GM03348 (cell line): ENCODE results near the gene MINDY4.

Experiments used
- DNase-seq: peaks from one replicate; pipeline ENCODE4 v3.0.0; 2012; ENCODE audit warnings: low spot score

MINDY4 gene

DNA sequence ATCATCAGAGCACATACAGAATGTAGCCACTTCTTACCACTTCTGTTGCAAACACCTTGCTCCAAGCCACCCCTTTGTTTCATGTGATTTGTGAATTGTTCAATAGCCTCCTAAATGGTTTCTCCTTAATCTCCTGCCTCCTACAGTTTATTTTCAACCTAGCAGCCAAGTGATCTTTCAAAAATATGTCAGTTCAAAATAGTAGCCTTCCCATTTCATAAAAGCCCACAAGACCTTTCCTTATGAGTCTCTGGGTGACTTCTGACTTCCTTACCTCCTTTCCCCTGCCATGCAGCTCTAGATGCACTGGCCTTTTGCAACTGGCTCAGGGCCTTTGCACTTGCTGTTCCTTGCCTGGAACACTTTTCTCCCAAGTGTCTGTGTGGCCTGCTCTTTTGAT, 4.8 kb downstream of the MINDY4 start:
- DNase-seq, result no peak

DNA sequence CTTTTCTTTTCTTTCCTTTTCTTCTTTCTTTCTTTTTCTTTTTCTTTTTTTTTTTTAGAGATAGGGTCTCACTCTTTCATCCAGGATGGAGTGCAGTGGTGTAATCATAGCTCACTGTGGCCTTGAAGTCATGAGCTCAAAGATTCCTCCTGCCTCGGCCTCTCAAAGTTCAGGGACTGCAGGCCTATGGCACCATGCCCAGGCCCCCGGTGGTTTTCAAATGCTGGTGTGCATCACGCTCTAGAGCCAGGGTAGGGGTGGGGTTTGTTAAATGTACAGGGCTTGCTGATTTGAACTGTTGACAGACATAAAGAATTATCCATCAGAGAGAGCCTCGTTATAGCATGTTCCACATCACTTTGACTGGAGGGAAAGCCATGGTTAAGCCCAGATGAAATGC, 5.8 kb downstream of the MINDY4 start:
- DNase-seq, result no peak

DNA sequence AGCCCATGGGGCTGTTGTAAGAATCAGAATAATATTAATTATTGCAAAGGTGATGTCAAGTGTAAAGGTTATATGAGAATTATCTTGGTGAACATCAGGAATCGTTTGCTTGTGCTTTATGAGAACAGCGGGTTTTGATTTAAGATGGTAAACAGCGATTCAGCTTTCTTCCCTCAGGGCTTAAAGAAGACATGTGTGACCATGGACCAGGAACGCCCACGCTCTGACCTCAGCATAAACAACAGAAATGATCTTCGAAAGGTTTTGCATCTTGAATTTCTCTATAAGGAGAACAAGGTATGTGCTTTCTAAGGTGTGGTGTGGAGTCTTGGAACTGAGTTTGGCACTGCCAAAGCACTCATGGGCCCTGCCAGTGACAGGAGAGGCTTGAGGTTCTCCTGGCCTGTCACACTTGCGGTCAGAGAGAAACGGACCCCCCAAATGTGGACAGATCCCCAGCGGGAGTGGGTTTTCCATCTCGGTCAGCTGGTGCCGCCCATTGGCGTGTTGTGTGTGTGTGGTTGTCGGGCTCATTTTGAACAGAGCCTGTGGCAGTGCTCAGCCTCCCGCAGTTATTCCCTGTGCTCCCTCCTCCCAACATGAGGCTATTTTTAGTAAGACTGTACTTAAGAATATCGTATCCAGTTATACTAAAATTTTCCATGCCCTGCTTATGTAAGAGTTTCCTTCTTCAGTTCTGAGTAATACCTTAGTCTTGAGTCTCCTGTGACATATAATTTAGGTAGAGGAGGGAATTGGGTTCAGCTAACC, 7.2 kb downstream of the MINDY4 start:
- no peak for DNase-seq

DNA sequence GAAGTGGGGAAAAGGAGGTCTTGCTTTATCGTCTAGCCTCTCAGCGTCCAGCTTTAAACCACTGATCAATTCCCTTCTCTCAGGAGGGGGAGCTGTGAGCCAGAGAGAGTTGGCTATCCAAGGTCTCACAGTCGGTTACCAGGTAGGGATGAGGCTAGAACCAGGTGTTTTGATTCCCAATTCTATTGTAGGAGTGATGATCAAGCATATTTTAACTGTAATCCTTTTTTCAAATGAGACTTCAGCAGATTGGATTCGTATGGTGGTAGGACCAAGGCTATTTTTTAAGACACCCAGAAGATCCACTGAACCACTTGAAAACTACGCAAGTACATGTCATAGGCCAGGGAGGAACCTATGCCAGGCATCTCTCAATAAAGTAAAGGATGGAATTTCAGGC, 8.4 kb downstream of the MINDY4 start:
- no peak for DNase-seq

- no peak for DNase-seq
Observed at GRCh38 chr7:30780941-30781340, 9.7 kb downstream of the MINDY4 start.

GRCh38 chr7:30782690-30783089, 11.5 kb downstream of the MINDY4 start:
- no peak for DNase-seq

- DNase-seq, result no peak
Observed at GRCh38 chr7:30785786-30786185, 14.6 kb downstream of the MINDY4 start.

DNA sequence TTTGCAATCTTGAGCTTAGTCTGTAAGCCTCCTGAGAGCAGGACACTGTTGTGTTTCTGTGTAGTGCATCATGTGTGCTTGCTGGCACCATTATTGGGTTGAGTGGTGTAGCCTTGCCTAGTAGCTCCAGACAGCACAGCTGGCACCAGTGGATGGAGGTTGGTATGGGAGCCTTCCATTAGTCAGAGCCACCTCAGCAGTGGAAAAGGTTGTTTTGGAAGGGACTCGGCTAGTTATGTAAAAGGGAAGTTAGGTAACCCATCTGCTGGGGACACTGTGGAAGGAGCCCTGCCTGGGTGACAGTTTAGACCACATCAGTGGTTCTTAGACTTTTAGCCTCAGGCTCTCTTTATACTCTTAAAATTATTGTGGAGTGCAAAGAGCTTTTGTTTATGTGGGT, 16.3 kb downstream of the MINDY4 start:
- DNase-seq, result no peak

DNA sequence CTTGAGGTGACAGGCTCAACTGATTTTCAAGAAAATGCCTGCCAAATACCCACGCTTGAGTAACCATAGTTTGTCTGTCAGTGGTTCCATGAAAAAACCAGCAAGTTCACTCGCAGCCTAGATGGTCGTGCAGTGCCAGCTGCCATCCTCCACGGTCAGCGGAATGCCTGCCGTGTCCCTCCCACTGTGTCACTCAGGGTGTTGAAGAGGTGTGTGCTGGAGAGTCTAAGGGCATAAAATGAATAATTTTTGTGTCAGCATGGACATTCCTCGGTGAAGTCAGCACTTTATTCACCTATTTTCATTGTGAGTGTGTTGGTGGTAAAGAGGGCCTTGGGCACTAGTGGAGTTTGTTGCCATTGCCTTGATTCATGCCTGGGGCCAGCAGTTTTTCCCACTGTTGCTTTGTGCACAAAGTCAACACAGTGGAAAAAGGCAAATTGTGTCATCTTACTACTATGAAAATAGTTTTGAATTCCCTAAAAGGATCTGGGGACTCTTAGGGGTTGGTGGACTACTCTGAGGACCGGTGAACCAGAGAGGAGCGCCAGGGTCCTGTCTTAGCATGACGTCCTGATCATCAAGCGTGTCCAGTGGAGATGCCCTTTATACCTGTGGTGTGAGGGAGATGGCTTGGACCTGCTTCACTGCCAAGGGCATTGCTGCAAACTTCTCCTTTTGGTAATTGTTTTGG, 17.6 kb downstream of the MINDY4 start:
- no peak for DNase-seq

DNA sequence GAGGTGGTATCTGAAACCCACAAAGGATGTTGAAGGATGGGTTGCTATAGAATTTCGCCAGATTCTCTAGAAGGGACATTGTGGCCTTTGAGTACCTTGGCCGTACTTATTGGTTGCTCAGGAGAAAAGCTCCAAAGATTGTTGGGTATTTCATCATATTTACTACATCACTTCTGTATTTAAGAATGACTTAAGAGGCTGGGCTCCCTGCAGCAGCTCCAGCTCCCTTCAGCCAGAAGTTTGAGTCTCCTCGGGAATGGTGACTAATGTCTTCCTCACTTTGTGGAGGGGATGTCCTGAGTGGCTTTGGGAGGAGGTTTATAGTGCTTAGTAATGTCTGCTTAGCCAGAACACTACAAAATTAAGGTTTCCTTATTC, 18.1 kb downstream of the MINDY4 start:
- peak; percentile 87 for DNase-seq

GRCh38 chr7:30790356-30790755, 19.1 kb downstream of the MINDY4 start:
- no peak for DNase-seq

DNA sequence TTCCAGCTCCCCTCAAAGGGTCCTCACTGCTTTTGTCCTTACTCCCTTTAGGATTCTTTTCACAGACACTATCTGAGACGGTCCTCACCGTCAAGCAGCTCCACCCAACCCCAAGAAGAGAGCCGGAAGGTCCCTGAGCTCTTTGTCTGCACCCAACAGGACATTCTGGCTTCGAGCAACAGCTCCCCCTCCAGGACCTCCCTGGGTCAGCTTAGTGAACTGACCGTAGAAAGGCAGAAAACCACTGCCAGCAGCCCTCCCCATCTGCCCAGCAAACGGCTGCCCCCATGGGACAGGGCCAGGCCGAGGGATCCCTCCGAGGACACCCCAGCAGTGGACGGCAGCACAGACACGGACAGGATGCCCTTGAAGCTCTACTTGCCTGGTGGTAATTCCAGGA, 19.9 kb downstream of the MINDY4 start:
- no peak for DNase-seq

DNA sequence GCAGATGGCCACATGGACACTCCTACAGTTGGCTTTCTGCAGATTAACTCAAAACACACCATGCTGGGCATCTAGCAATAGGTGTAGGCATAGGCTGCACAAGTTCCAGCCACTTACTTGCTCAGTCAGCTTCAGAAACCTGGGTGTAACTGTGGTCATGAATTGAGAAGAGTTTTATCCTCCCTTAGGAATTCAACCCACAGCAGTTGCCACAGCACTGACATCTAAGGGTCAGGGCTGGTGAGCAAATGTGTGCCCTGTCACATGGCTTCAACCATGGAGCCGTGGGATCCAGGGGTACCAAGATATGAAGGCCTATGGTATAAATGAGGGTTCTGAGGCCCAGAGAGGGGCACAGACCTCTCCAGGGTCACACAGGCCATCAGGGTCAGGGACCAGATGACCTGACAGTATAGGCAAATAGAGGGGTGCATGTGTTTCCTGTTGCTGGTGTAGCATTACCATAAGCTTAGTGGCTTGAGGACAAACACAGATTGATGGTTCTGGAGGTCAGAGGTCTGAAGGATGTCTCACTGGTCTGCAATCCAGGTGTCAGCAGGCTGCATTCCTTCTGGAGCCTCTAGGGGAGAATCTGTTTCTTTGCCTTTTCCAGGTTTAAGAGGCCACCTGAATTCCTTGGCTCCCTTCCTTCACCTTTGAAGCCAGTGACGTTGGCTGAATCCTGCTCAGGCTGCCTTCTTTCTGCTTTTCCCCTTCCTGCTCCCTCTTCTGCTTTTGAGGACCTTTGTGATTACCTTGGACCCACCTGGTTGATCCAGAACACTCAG, 24.1 kb downstream of the MINDY4 start:
- DNase-seq, result no peak

- DNase-seq, result peak; percentile 52
Observed at GRCh38 chr7:30796105-30796869, 25.1 kb downstream of the MINDY4 start.

- no peak for DNase-seq
Observed at GRCh38 chr7:30797176-30798040, 26.2 kb downstream of the MINDY4 start.

- peak; percentile 80 for DNase-seq
Observed at GRCh38 chr7:30799206-30799975, 28.2 kb downstream of the MINDY4 start.

GRCh38 chr7:30799976-30800661, 28.9 kb downstream of the MINDY4 start:
- no peak for DNase-seq

GRCh38 chr7:30800785-30801252, 29.6 kb downstream of the MINDY4 start:
- DNase-seq, result peak; percentile 85

- DNase-seq, result no peak
Observed at GRCh38 chr7:30802812-30803211, 31.6 kb downstream of the MINDY4 start.
